IPS DF 6.9 (cell line): ENCODE results near the gene MED10.

Experiments used
- DNase-seq: peaks from one replicate; pipeline ENCODE4 v3.0.0-alpha.2; 2013; ENCODE audit warnings: low read depth, low spot score
- H3K27ac ChIP-seq: one replicate; pipeline ENCODE4 v1.5.1; 2013; ENCODE audit warnings: low read length, control low read depth
- H3K27me3 ChIP-seq: 2 replicates; pipeline ENCODE4 v1.6.1; 2013; ENCODE audit warnings: mild to moderate bottlenecking, low read length; ENCODE audit not compliant: control insufficient read depth, insufficient read depth
- H3K36me3 ChIP-seq: 2 replicates; pipeline ENCODE4 v1.6.1; 2013; ENCODE audit warnings: low read length; ENCODE audit not compliant: control insufficient read depth, insufficient read depth
- H3K4me1 ChIP-seq: 2 replicates; pipeline ENCODE4 v1.6.1; 2013; ENCODE audit warnings: low read length; ENCODE audit not compliant: control insufficient read depth, insufficient read depth
- H3K4me3 ChIP-seq: 2 replicates; pipeline ENCODE4 v1.5.1; 2013; ENCODE audit warnings: mild to moderate bottlenecking, low read length
- H3K9me3 ChIP-seq: 2 replicates; pipeline ENCODE4 v1.6.1; 2013; ENCODE audit warnings: low read length, inconsistent platforms; ENCODE audit not compliant: control insufficient read depth, insufficient read depth
- WGBS: extraction: QIAGEN DNeasy Blood & Tissue Kit; methylation state at CpG from one replicate; pipeline ENCODE4 v1.1.7; 2013; ENCODE audit warnings: mixed read lengths, missing lambda C conversion rate; ENCODE audit not compliant: insufficient read length, insufficient coverage; 5-methylcytosine and 5-hydroxymethylcytosine counted together

The MED10 gene

GRCh38 chr5:6389946-6390530 is 11.7 kb upstream of the MED10 start:
- Histone ChIP-seq H3K4me1 (no peaks in the 10 kb centered on the region), H3K36me3 (no peaks in the 10 kb centered on the region), H3K27ac (no peak overlapping the region), H3K27me3 (no peaks in the 10 kb centered on the region), H3K4me3 (no peak overlapping the region), H3K9me3 (no peaks in the 10 kb centered on the region)
- WGBS, result no CpG with 5 or more reads among the region's 7 CpGs
- DNase-seq, result no peak

DNA sequence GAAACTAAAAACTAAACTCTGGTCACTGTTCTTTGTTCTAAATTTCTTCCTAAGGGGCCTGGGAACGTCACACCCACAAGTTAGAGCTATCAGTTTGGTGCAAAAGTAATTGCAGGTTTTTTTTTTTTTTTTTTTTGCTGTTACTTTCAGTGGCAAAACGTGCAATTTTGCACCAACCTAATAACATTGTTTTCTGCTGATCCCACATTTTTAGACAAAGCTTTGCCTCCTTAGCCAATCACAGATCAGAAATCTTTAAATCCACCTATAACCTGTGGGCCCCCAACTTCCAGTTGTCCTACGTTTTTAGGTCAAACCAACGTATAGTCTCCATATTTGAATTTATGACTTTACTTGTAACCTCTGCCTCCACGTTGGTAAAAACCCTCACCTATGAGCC is 11.1 kb upstream of the MED10 start:
- Histone ChIP-seq H3K4me1 (no peaks in the 10 kb centered on the region), H3K36me3 (no peaks in the 10 kb centered on the region), H3K9me3 (no peaks in the 10 kb centered on the region), H3K27me3 (no peaks in the 10 kb centered on the region), H3K27ac (no peak overlapping the region), H3K4me3 (no peak overlapping the region)
- WGBS, result no CpG with 5 or more reads among the region's 5 CpGs
- DNase-seq, result no peak

DNA sequence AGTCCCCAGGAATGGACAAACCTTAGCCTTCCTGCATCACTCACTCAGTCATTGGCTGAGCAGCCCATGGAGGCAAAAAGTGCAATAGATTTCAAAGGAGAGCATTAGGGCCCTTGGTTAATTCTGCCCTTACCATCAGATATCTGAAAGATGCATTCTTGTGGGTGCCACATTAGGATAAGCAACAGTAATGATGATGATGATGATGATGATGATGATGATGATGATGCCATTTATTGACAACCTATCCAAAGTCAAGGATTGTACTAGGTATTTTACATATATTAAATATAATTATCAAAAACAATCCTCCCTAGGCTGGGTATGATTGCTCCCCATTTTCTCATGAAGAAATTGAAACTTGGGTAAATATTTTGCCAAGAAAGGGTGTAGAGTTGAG is 9.6 kb upstream of the MED10 start:
- no peak overlapping the region for H3K27ac ChIP-seq
- H3K4me1 ChIP-seq, result no peaks in the 10 kb centered on the region
- no peaks in the 10 kb centered on the region for H3K27me3 ChIP-seq
- H3K36me3 ChIP-seq, result no peaks in the 10 kb centered on the region
- DNase-seq, result no peak
- H3K9me3 ChIP-seq, result no peaks in the 10 kb centered on the region
- H3K4me3 ChIP-seq, result no peak overlapping the region

- H3K27ac ChIP-seq, result no peak overlapping the region
- H3K27me3 ChIP-seq, result no peaks in the 10 kb centered on the region
- DNase-seq, result no peak
- no peaks in the 10 kb centered on the region for H3K4me1 ChIP-seq
- WGBS, result no CpG with 5 or more reads among the region's 1 CpG
- no peak overlapping the region for H3K4me3 ChIP-seq
- H3K9me3 ChIP-seq, result no peaks in the 10 kb centered on the region
- no peaks in the 10 kb centered on the region for H3K36me3 ChIP-seq
These were observed 7.9 kb upstream of the MED10 start for GRCh38 chr5:6386271-6386670.

GRCh38 chr5:6384856-6385255 is 6.5 kb upstream of the MED10 start:
- Histone ChIP-seq H3K4me1 (no peaks in the 10 kb centered on the region), H3K36me3 (no peaks in the 10 kb centered on the region), H3K9me3 (no peaks in the 10 kb centered on the region), H3K27me3 (no peaks in the 10 kb centered on the region), H3K27ac (no peak overlapping the region), H3K4me3 (no peak overlapping the region)
- no CpG with 5 or more reads among the region's 9 CpGs for WGBS
- DNase-seq, result no peak

DNA sequence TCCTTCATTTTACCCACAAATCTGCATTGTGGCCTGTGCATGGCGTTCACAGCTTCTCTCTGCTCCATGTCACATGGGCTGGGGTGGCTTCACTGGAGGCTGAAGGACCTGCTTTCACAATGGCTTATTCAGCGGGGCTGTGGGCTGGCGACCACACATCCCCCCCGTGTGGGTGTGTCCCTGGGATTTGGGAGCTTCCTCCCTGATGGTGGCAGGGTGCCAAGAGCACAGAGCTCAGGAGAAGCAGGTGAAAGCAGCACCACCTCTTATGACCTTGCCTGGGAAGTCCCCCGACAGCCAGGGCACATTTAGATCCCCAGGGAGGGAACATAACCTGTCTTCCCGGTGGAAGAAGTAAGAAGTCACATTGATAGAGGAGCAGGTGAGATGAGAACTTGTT is 5.0 kb upstream of the MED10 start:
- DNase-seq, result no peak
- Histone ChIP-seq H3K27me3 (no peaks in the 10 kb centered on the region), H3K4me3 (no peak overlapping the region), H3K36me3 (no peaks in the 10 kb centered on the region), H3K4me1 (no peaks in the 10 kb centered on the region), H3K27ac (no peak overlapping the region), H3K9me3 (no peaks in the 10 kb centered on the region)
- WGBS, result no CpG with 5 or more reads among the region's 6 CpGs

GRCh38 chr5:6379246-6379645 is 899 bp upstream of the MED10 start:
- H3K36me3 ChIP-seq, result peaks cover 10% of the 10 kb centered on the region; the same call in 1 of the 2 replicates
- 0 out of 2 replicates have a peak, but pooled peaks cover 1% of the 10 kb centered on the region for H3K4me1 ChIP-seq
- H3K27me3 ChIP-seq, result no peaks in the 10 kb centered on the region
- no CpG with 5 or more reads among the region's 4 CpGs for WGBS
- no peak for DNase-seq
- H3K27ac ChIP-seq, result no peak overlapping the region
- H3K4me3 ChIP-seq, result no peak overlapping the region
- no peaks in the 10 kb centered on the region for H3K9me3 ChIP-seq

DNA sequence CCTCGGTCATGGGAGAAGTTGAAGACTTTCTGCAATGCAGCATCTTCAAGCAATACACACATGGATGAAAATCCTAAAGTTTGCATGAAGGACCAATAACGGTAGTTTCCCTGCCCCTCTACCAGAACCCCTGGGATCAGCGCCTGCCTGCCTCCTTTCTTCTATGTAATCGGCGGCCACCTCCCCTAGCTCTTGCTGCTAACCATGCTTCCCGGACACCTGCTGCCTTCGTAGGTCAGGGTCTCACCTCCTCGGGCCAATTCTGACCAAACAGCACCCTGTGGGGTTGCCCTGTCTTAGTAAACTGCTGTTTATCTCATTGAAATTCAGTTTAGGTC is 388 bp upstream of the MED10 start:
- H3K27me3 ChIP-seq, result no peaks in the 10 kb centered on the region
- H3K36me3 ChIP-seq, result peaks cover 10% of the 10 kb centered on the region; the same call in 1 of the 2 replicates
- WGBS, result no CpG with 5 or more reads among the region's 8 CpGs
- no peaks in the 10 kb centered on the region for H3K9me3 ChIP-seq
- 0 out of 2 replicates have a peak, but pooled peaks cover 1% of the 10 kb centered on the region for H3K4me1 ChIP-seq
- H3K4me3 ChIP-seq, result peak overlapping the region; percentile 67; the same call in 1 of the 2 replicates
- no peak overlapping the region for H3K27ac ChIP-seq
- DNase-seq, result no peak

DNA sequence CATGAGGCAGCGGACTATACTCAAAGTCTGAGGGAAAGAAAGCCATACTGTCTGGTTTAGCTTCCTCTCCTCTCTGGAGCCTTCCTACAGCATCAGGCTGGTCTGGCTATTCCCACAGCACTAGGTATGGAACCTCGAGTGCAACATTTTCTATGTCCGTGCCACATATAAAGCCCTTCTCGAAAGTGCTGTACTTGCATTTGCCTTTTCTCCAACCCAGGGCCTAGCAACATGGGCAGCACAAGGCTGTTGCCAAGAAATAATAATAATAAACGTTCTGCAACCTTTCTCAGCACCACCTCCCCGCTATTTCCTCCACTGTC is 804 bp downstream of the MED10 start:
- Histone ChIP-seq H3K36me3 (peaks cover 16% of the 10 kb centered on the region), H3K4me1 (0 out of 2 replicates have a peak, but pooled peaks cover 1% of the 10 kb centered on the region)
- no peak for DNase-seq

DNA sequence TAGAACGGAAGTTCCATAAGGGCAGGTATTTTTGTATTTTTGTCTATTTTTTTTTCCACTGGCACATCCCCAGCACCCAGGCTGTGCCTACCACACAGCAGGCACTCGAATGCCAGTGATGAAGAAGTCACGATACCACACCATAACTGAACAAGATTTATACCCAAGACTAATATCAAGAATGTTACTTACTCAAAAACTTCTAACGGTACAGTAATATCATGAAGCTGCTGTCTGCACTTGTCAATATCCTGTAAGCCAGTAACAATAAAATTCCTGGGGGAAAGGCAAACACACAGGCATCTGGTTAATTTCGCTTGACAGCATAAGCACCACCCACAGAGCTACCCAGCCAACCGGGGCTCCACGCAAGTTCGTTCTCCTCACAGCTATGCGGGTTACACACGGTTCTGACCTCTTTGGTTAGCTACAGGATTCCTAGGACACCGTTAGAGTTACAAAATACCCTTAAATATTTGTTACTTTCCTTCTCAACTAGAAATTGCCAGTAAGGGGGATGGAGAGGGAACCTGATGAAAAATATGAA is 1.3 kb downstream of the MED10 start:
- H3K9me3 ChIP-seq, result no peaks in the 10 kb centered on the region
- 0 out of 2 replicates have a peak, but pooled peaks cover 1% of the 10 kb centered on the region for H3K4me1 ChIP-seq
- no peak for DNase-seq
- H3K36me3 ChIP-seq, result peaks cover 20% of the 10 kb centered on the region
- no peak overlapping the region for H3K27ac ChIP-seq
- H3K4me3 ChIP-seq, result no peak overlapping the region
- no peaks in the 10 kb centered on the region for H3K27me3 ChIP-seq
- WGBS, result no CpG with 5 or more reads among the region's 11 CpGs

More for the DNA sequence above, 804 bp downstream of the MED10 start:
- Histone ChIP-seq H3K4me3 (peak overlapping the region; percentile 67; the same call in 1 of the 2 replicates), H3K27me3 (no peaks in the 10 kb centered on the region), H3K9me3 (no peaks in the 10 kb centered on the region), H3K27ac (no peak overlapping the region)
- WGBS, result no CpG with 5 or more reads among the region's 6 CpGs
